Measurements from ENCODE around the gene SCAMP4. TPM values are rescaled to one million over a fixed set of nuclear protein-coding genes. Genes with fewer than 3 reads are reported as not detected.
A peak's percentile ranks its signal among the peaks of the same experiment; 100 is the strongest.

SCAMP4 gene
- polyA plus RNA-seq (2011; rRNA removed) (6.7 and 10.7 TPM in 2 replicates), polyA minus RNA-seq (2011; rRNA and poly(A)+ RNA removed) (9.7 and 12.6 TPM in 2 replicates)

GRCh38 chr19:1905110-1905862 is at the start of gene SCAMP4, which contains the start of gene ADAT3:
Gene SCAMP4 (plus strand): TSS chr19:1905399. CDS start chr19:1915020, 9,621 bp downstream.
Gene ADAT3 (plus strand): TSS chr19:1905399. CDS start chr19:1912048, 6,649 bp downstream.
- POLR2A ChIA-PET = interaction anchor here (0.5 to 1.0 kb wide), 3 partner anchors 23 to 392 kb away, joined by 3 to 8 read pairs (median 3); no protein-coding TSS in a partner anchor
- peak within 1 kb of the TSS; percentile 61 for H3K27ac ChIP-seq (ENCODE audit: low read depth, low read length)
- TF ChIP-seq, protein P1, sequence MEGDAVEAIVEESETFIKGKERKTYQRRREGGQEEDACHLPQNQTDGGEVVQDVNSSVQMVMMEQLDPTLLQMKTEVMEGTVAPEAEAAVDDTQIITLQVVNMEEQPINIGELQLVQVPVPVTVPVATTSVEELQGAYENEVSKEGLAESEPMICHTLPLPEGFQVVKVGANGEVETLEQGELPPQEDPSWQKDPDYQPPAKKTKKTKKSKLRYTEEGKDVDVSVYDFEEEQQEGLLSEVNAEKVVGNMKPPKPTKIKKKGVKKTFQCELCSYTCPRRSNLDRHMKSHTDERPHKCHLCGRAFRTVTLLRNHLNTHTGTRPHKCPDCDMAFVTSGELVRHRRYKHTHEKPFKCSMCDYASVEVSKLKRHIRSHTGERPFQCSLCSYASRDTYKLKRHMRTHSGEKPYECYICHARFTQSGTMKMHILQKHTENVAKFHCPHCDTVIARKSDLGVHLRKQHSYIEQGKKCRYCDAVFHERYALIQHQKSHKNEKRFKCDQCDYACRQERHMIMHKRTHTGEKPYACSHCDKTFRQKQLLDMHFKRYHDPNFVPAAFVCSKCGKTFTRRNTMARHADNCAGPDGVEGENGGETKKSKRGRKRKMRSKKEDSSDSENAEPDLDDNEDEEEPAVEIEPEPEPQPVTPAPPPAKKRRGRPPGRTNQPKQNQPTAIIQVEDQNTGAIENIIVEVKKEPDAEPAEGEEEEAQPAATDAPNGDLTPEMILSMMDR (IDR thresholded peaks at IDR 0.05; ENCODE audit: low read depth, low read length) = no peak
- peak within 1 kb of the TSS; percentile 73 for H3K4me3 ChIP-seq (ENCODE audit: low read depth, low read length)
- DNase-seq (ENCODE audit: low read depth, low spot score) = peak; percentile 96
- H3K27me3 ChIP-seq (ENCODE audit: control insufficient read depth, insufficient read depth, low read length) = no peaks in the 10 kb centered on the region
- no peaks in the 10 kb centered on the region; the same call in 1 of the 2 replicates for H3K9me3 ChIP-seq (ENCODE audit: control insufficient read depth, insufficient read depth, low read length)
- CTCF ChIA-PET = no interaction called here

- TF ChIP-seq, protein P1 (IDR thresholded peaks at IDR 0.05; ENCODE audit: low read depth, low read length) = no peak
- H3K27ac ChIP-seq (ENCODE audit: low read depth, low read length) = peak overlapping the region; percentile 52
- H3K9me3 ChIP-seq (ENCODE audit: control insufficient read depth, insufficient read depth, low read length) = no peaks in the 10 kb centered on the region; the same call in 1 of the 2 replicates
- CTCF ChIA-PET = interaction anchor here (0.7 kb wide), 1 partner anchor 29 kb away, joined by 3 read pairs; no protein-coding TSS in a partner anchor
- no peaks in the 10 kb centered on the region for H3K27me3 ChIP-seq (ENCODE audit: control insufficient read depth, insufficient read depth, low read length)
- POLR2A ChIA-PET = interaction anchor here (1.0 kb wide), 1 partner anchor 20 kb away, joined by 4 read pairs; no protein-coding TSS in a partner anchor
- no peak for DNase-seq (ENCODE audit: low read depth, low spot score)
- H3K4me3 ChIP-seq (ENCODE audit: low read depth, low read length) = peak overlapping the region; percentile 52
These were observed 49.4 kb upstream of the SCAMP4 start for GRCh38 chr19:1855828-1856255.

GRCh38 chr19:1856345-1856697 is 48.9 kb upstream of the SCAMP4 start:
- H3K9me3 ChIP-seq (ENCODE audit: control insufficient read depth, insufficient read depth, low read length) = no peaks in the 10 kb centered on the region; the same call in 1 of the 2 replicates
- H3K4me3 ChIP-seq (ENCODE audit: low read depth, low read length) = peak overlapping the region; percentile 52
- H3K27ac ChIP-seq (ENCODE audit: low read depth, low read length) = peak overlapping the region; percentile 52
- no peaks in the 10 kb centered on the region for H3K27me3 ChIP-seq (ENCODE audit: control insufficient read depth, insufficient read depth, low read length)
- ChIA-PET POLR2A (no interaction called here), CTCF (interaction anchor here (0.7 to 2.2 kb wide), 2 partner anchors 19 to 30 kb away, joined by 3 to 6 read pairs; no protein-coding TSS in a partner anchor)
- TF ChIP-seq, protein P1 (IDR thresholded peaks at IDR 0.05; ENCODE audit: low read depth, low read length) = no peak
- no peak for DNase-seq (ENCODE audit: low read depth, low spot score)

- peak overlapping the region; percentile 52 for H3K4me3 ChIP-seq (ENCODE audit: low read depth, low read length)
- ChIA-PET CTCF (interaction anchor here (0.7 to 2.2 kb wide), 3 partner anchors 8 to 31 kb away, joined by 3 to 6 read pairs (median 4); no protein-coding TSS in a partner anchor), POLR2A (interaction anchor here (0.6 kb wide), 1 partner anchor 405 kb away, joined by 3 read pairs; no protein-coding TSS in a partner anchor)
- DNase-seq (ENCODE audit: low read depth, low spot score) = no peak
- H3K27me3 ChIP-seq (ENCODE audit: control insufficient read depth, insufficient read depth, low read length) = no peaks in the 10 kb centered on the region
- TF ChIP-seq, protein P1 (IDR thresholded peaks at IDR 0.05; ENCODE audit: low read depth, low read length) = no peak
- no peaks in the 10 kb centered on the region; the same call in 1 of the 2 replicates for H3K9me3 ChIP-seq (ENCODE audit: control insufficient read depth, insufficient read depth, low read length)
- H3K27ac ChIP-seq (ENCODE audit: low read depth, low read length) = peak overlapping the region; percentile 83
These were observed 48.2 kb upstream of the SCAMP4 start for GRCh38 chr19:1856698-1857603.
